Measurements from ENCODE around the gene CCDC102A.
A peak's percentile ranks its signal among the peaks of the same experiment; 100 is the strongest.

CCDC102A gene

DNA sequence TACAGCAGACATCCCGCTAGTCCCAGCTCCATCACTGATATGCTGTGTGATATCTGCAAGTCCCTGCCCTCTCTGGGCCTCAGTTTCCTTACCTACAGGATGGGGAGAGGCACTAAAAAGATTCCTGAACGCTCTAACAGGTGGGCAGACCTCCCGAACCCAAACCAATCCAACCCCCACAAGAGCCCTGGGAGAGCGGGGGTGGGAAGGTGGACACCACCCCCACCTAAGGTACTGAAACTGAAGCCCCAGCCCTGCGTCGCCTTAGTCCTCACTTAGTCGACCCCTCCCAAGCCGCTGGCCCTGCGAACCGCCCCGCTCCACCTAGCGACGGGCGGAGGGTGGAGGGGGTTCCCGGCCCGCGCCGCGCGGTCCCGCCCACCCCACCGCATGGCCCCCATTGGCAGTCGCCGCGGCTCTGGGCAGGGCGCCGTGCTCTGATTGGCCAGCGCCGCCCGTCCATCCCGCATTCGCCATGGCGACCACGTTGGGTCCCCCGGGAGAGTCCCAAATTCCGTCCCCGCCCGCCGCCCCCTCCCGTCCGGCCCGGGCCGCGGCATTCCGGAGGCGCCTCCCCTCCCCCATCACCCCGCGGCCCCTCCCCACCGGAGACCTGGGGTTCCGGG is 578 bp downstream of the CCDC102A start:
- DNase-seq, result peak; percentile 88

DNA sequence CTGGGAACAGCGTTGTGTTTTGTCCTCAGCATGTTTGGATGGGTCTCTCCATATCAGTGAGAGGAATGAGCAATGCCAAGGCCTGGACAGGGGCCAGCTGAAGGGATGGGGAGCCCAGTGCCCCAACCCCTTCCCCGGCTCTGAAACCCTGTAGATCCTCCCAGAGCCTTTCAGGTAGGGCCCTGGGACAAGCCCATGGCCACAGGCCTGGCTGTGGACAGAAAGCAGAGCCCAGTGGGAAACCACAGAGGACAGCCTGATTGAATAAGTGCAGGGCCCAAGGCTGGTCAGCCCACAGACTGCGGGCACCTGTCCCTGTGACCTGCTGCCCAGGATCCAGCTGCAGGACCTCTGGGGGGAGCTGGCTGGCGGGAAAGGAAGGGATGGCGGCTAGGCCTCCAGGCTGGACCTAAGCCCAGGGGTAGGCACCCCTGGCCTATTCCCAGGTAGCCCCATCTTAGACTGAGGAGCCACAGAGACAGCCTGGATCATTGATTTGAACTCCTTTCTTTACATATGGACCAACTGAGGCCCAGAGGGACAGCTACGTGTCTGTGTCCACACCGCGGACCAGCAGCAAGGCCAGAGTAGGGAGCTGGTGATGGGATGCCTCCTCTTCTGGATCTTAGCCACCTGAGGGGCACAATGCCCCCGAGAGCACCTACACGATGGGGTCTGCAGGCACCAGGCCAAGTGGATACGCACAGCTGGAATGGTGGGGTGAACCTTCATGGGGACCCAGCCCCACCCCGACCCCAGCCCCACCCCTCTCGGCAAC is 1.3 kb downstream of the CCDC102A start:
- no peak for DNase-seq

DNA sequence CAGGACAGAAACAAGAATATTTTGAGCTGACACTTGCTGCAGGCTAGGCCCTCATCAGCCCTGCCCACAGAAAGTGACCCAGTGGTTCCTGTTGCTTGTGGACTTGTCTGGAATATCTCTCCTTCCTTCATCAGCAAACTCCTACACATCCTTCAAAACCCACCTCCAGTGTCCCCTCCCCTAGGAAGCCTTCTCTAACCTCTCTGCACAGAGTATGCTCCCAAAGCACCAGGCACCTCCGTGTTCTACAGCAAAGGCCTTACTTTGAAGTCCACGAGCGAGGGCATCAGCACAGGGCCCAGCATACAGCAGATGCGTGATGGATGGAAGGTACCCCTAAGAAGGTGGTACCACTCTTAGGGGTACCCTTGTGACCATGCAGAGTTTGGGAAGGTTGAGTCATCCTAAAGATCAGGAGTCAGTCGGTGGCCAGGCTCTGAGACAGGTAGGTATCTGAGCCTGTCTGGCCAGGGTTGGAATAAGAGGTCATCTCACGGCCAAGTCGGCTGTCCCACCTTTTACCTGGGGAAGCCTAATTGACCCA is 2.0 kb downstream of the CCDC102A start:
- no peak for DNase-seq

DNA sequence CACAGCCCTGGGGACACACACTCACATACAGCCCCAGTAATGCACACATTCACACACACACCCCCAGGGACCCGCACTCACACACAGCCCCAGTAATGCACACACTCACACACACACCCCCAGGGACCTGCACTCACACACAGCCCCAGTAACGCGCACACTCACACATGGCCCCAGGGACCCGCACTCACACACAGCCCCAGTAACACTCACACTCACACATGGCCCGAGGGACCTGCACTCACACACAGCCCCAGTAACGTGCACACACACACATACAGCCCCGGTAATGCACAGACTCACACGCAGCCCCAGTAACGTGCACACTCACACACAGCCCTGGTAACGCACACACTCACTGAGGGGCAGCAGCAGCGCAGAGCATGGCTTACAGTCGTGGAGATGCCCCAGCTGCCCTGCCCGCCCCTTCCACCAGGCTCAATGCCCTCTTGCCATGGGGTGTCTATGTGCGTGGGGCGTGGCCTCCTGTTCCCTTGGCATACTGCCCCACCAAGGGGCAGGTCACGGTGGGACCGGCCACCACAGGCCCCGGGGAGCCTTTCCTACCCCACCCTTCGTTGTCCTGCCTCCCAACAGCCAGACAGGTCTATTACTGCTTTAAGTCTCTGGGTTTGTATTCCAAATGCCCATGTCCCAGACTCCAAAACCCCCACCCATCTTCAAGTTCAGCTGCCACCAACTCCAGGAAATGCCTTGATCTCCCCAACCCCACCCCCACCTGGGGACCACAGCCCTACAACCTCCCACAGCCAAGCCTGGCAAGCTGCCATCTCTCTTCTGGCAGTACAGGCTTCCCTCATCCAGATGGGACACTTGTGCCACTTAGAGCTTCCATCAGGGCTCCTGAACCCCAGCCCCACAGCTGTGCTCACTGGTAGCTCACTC is 2.7 kb downstream of the CCDC102A start:
- peak; percentile 44 for DNase-seq

DNA sequence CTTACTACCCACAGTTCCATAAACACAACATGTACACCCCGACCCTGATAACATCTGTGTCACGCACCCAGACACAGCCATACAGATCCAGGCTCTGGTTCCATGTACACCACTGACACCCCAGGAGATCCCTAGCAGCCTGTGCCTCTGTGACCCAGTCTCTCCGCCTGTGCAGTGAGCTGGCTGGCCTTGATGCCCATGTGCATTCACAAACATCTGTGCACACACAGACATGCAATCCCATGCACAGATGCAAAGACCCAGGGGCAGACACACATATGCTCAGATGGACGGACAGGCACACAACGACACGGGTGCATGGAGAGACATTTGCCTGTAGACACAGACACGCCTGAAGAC is 4.1 kb downstream of the CCDC102A start:
- no peak for DNase-seq

DNA sequence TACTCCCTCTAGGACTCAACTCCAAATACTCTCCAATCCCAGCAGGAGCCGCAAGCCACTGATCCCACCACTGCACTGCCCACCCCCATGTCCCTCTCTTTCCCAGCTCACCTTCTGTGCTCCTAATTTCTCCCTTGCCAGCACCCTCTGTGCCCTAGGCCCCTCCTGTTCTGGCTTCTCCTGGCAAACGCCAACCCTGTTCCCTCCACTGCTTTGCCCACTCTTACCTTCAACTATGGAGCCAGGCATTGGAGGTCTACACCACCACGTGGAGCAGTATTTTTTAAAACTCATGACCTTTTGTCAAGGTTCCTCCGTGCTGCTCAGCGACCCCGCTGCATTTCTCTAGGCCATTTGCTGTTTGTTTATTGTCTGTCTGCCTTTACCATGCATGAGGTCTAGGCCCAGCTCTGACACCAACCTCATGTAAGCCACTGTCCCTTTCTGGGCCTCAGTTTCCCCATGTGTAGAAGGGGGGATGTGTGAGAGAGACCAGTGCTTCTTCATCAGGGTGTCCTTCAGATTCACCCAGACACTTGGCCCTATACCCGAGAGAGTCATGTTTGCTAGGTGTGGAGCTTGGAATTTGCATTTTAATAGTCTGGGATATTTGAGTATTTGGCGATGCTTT is 4.6 kb downstream of the CCDC102A start:
- no peak for DNase-seq

DNA sequence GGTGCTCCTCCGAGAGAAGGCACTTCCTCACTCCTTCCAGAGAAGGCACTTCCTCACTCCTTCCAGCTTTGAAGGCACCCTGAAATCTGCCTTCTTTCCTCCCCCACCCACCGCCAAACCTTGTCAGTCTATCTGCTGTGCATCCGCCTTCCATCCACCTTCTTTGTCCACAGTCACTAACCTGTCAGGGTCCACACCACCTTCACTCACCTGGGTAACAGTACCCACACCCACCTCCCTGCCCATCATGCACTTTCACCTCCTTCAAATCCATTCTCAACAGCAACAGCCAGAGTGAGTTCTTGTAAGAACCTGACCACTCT is 5.2 kb downstream of the CCDC102A start:
- no peak for DNase-seq

DNA sequence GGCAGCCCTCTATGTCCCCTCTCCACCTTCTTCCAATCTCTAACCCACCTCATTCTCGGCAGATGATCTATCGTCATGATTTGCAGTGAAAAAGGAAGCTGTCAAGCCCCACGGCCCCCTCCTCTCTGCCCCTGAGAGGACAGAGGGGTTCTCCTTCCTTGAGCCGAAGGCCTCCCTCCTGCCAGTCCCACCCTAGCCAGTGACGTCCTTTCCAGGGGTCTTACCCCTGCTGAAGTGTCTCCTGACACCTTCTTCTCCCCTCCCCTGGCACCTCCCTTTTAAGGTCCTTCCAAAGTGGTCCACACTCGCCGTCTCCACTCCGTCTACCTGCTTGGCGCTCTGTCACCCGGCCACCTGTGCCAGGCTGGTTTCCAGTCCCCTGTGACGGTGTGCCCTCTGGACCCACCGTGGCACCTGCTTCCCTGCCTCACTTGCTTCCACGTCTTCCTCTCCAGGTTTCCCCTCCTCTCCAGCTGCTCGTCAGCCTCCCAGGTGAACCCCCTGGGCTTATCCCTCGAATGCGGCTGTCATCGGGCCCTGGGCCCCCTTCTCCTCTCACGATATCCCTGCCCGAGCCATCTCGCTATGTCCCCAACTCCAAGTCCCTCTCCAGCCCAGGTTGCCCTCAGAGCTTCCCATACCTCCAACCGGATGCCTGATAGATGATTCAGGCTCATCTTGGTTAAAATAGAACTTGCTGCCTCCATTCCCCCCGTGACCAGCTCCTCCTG is 5.7 kb downstream of the CCDC102A start:
- DNase-seq, result no peak

DNA sequence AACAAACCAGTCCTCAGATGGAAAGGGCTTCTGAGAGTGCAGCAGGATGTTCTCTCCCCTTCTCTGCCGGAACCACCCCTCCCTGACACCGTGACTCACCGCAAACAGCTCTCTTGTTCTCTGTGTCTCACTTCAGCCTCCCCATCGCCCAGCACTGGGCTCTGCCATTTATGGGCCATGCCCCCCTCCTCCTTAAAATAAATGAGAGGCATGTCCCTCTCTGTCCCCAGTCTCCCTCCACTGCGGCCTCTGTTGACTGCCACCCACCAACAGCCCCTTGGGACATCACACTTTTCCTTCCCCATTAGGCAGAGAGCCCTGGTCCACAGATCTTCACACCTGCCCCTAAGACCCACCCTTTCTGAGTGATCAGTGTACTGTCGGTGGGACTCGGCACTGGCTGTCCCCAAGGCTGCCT is 6.3 kb downstream of the CCDC102A start:
- DNase-seq, result peak; percentile 48

DNA sequence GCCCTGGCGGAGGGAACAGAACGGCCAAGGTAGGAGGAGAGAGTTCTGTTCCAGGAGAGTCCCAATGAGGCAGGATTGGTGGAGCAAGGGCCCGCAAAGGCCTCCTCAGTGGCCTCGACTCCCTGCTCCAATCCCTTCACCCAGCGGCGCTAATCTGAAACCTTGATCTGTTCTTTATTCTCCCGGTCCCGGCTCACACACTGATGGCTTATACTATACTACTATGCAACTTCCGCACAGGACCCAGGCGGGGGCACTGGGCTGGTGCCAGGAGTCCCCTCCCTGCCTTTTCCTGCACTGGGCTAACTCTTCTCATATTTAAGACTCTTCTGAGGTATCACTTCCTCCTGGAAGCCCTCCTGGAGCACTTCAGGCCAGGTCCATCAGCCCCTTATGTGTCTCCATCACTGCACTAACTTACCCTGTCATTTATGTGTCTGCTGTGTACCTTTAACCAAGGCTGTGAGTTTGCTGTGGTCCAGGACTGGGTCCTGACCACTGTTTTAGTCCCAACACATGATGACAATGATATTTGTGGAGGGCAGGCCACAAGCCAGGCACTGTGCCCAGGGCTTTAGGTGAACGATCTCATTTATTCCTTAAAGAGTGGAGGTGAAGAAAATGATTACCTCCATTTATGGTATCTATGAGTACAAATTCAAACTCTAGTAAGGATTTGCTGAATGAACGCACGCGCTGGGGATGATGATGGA is 6.8 kb downstream of the CCDC102A start:
- DNase-seq, result no peak

DNA sequence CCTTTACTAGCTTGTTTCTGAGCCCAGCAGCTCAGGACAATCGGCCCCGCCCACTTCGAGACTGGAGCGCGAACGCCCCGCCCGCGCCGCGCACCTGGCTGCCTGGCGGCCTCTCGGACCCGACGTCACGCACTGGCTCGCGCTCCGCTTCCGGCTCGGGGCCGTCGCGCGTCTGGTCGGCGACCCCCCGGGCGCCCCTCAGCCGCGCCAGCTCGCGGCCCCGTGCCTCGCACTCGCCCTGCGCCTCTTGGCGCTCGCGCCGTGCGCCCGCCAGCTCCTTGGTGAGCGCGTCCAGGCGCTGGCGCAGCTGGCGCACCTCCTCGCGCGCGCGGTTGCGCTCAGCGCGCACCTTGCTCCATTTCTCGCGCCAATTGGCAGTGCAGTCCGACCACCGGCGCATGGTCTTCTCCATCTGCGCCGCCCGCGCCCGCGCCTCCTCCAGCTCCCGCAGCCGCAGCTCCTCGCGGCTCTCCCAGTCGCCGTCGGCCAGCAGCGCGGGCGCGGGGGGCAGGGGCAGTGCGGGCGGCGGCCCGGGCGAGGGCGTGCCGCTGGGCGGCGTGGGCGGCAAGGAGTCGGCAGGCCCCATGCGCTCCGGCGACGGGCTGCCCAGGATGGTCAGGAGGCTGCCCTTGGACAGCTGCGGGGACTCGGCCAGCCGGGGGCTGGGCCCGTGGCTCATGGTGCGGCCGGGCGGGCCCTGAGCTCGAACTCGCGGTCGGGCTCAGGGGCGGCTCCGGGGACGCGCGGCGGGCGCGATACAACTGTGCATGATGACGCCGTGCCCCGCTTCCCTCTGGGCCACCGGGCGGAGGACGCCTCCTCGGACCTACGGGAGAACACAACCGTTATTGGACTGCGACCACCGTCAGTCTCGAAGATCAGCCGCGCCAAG is 7.6 kb downstream of the CCDC102A start:
- DNase-seq, result no peak

DNA sequence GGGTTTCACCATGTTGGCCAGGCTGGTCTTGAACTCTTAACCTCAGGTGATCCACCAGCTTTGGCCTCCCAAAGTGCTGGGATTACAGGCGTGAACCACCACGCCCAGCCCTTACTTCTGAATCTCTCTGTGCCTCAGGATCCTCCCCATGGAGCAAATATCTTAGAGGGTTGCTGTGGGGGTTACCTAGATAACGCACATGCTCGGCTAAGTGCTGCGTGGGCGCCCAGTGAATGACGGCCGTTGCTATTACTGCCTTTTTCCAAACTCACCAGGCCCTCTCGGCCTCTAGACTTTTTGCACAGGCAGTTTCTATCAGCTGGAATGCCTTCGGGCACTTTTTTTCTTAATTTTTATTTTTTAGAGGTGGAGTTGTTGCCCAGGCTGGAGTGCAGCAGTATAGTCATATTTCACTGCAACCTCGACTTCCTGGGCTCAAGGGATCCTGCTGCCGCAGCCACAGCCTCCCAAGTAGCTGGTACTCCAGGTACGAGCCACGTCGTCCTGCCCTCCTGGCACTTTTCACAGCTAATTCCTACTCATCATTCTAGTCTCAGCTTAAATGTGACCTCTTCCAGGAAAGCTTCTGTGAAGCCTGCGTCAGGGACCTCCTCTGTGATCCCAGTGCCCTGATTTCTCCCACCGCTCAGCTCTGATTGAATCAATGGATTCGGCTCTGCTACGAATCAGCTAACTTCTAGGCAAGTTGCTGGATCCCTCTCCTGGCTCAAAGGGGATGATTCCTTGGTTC is 8.6 kb downstream of the CCDC102A start:
- DNase-seq, result no peak

DNA sequence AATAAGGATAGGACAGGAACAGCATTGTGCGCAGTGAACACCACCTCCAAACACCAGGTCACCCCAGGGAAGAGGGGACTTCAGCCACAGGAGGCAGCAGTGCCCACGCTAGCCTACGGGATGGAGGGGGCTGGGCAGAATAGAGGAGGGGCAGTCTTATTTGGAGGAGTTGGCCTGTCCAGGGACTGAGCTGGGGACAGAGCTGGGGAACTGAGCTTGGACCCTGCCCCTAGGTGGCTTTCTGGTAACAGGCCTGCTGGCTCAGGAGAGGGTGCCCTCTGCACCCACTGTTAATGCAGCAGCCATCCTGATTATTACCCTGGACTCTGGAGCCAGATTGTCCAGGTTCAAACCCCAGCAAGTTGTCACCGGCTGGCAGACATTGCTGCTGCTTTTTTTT is 9.3 kb downstream of the CCDC102A start:
- DNase-seq, result no peak

DNA sequence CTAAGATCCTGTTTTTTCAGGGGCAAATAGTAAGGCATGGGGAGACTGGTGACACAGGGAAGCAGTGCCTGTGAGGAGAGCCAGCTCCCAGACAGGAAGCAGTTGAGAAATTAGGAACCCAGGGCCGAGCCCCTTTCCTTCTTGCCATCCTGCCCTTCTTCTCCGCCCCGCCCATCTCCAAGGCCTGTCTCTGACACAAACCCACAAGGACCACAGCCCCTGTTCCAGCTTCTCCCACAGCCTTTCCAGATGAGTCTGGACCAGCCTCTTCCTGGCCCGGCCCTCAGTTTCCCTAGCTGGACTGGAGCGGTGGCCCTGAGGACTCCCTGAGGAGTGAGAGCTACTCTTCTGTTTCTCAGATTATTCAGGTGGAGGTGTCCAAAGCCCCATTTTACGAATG is 9.9 kb downstream of the CCDC102A start:
- DNase-seq, result no peak

DNA sequence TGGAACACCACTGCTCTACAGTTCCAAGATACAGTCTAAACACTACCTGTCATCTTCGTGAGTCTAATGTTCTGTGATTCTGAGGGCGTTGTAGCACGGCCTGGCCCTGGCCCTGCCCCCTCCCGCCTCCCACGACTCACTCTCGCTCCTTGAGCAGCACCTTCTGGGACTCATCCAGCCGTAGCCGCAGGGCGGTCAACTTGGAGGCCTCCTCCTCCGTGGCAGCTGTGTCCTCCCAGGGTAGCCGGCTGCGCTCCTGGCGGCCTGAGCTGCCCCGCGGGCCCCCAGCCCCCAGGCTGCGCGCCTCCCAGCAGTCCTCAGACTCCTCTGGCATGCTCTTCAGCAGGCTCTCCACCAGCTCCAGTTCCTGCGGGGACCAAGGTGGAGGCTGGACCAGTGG is 10.6 kb downstream of the CCDC102A start:
- no peak for DNase-seq

DNA sequence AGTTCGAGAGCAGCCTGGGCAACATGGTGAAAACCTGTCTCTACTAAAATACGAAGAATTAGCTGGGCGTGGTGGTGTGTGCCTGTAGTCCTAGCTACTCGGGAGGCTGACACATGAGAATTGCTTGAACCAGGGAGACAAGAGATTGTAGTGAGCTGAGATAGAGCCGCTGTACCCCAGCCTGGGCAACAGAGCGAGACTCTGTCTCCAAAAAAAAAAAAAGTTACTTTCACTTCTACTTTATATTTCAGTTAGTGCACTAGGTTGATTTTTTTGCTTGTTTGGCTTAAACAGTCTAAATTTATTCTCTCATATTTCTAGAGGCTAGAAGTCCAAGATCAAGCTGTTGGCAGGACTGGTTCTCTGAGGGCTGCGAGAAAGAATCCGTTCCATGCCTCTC is 13.4 kb downstream of the CCDC102A start:
- DNase-seq, result no peak

DNA sequence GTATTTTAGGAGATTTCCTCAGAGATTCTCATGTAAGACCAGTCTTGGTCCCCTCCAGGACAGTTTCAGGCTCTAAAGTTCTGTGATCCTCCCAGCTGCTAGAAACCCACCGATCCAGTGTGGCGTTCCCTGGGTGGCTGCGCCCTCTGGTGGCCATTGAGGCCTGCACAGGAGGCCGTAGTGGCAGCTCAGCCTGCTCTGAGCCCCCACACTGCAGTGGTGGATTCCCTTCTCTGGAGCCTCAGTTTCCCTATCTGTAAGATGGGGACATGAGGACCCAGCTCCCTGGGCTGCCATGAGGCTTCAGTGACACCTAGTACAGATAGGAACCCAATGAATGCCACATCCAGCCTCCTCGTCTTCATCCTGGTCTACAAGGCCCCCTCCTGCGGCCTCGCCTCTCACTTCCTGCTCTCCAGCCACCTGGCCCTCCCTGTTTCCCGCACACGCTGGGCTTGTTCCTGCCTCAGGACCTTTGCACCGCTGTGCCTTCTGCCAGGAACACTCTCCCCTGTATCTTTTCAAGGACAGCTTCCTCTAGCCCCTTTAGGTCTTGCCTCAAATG is 16.5 kb downstream of the CCDC102A start:
- DNase-seq, result peak; percentile 80

DNA sequence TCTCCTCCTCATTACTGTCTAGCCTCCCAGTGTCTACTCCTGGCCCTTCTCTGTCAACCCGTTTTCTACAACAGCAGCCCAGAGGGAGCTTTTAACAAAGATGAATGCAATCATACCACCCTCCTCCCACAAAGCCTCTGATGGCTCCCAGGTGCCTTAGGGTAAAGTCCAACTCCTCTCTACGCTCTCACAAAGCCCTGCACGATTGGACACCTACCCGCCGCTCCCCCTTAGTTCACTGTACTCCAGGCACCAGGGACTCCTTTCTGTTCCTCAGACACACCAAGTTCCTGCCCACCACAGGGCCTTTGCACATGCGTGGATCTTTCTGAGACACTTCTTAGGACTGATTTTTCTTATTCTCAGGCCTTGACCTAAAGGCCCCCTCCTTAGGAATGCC is 17.4 kb downstream of the CCDC102A start:
- no peak for DNase-seq

DNA sequence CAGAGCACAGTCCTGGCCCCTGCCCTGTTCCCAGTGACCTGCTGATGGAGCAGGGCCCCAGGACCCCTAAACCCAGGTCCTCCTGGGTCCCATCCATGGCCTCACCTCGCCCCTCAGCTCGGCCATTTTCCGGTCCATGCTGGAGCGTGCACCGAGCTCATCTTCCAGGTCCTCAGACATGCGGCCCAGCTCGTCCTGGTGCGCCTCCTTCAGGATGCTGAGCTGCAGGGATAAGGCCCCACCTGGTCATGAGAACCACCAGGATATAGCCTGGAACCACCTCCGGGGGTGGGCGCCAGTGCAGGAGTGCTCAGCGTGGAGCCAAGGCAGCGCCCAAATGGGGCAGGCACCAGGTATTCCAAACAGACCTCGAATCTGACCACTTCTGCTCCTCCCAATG is 17.9 kb downstream of the CCDC102A start:
- no peak for DNase-seq

Measured in effector CD8-positive, alpha-beta T cell (primary cell).